Sigmoid colon (tissue), 7 donors: ENCODE results near the gene SMC1B. TPM values are rescaled to one million over a fixed set of nuclear protein-coding genes. Genes with fewer than 3 reads are reported as not detected.
"Not testable (repeated sequence)": the region's sequence is repeated elsewhere in the genome, so short reads cannot be mapped to it uniquely, and the experiment has no call there.

Source experiments
- DNase-seq: peaks from one replicate; pipeline ENCODE4 v3.0.0-alpha.2; 2019
- H3K27ac ChIP-seq, 4 donors: fragments of 200-600 bp; sonication (generic); one replicate each; pipeline ENCODE4 v1.5.1; 2016 to 2019; ENCODE audit warnings: mild to moderate bottlenecking in 1 of 4
- H3K27me3 ChIP-seq, 3 donors: fragments of 200-600 bp; sonication (generic); one replicate each; pipeline ENCODE4 v1.5.1; 2019; ENCODE audit warnings: mild to moderate bottlenecking in 1 of 3
- H3K36me3 ChIP-seq, 4 donors: fragments of 200-600 bp; sonication (generic); one replicate each; pipeline ENCODE4 v1.5.1; 2016 to 2019
- H3K4me1 ChIP-seq, 4 donors: fragments of 200-600 bp; sonication (generic); one replicate each; pipeline ENCODE4 v1.5.1; 2017 to 2019
- H3K4me3 ChIP-seq, 4 donors: fragments of 200-600 bp; sonication (generic); one replicate each; pipeline ENCODE4 v1.5.1; 2017 to 2019; ENCODE audit warnings: mild to moderate bottlenecking in 2 of 4, moderate library complexity in 1 of 4
- H3K9me3 ChIP-seq, 4 donors: fragments of 200-600 bp in 3 of 4; sonication (generic) in 3 of 4; one replicate each; pipeline versions ENCODE4 v1.5.1 to v1.6.1; 2013 to 2019
- CTCF ChIP-seq, 4 experiments: fragments of 450-650 bp in 3 of 4; fragments of 200-600 bp in 1 of 4; IDR thresholded peaks; one replicate each; pipeline ENCODE4 v1.5.1; 2016 to 2019; ENCODE audit warnings: antibody characterized with exemption in 4 of 4, mild to moderate bottlenecking in 3 of 4, moderate library complexity in 2 of 4
- EP300 ChIP-seq, 4 donors: sonication (generic); formaldehyde crosslinking; IDR thresholded peaks; one replicate each; pipeline ENCODE4 v1.6.1; 2017; ENCODE audit warnings: antibody characterized with exemption in 4 of 4
- POLR2A ChIP-seq, 2 donors: fragments of 450-650 bp; IDR thresholded peaks; one replicate each; pipeline ENCODE4 v1.6.1; 2016; ENCODE audit warnings: antibody characterized with exemption in 2 of 2, mild to moderate bottlenecking in 2 of 2, moderate library complexity in 2 of 2
- POLR2AphosphoS5 ChIP-seq, 4 donors: sonication (generic); formaldehyde crosslinking; IDR thresholded peaks; one replicate each; pipeline ENCODE4 v1.6.1; 2017; ENCODE audit warnings: antibody characterized with exemption in 4 of 4
- WGBS, 2 donors: extraction: QIAGEN DNeasy Blood & Tissue Kit; methylation state at CpG; one replicate each; pipeline ENCODE4 v1.1.7; 2013; 5-methylcytosine and 5-hydroxymethylcytosine counted together
- intact Hi-C: fragments of 100-400 bp; cut with DNase I; formaldehyde crosslinking; loops from one replicate; pipeline ENCODE4 v1.15.1; 2023
- polyA plus RNA-seq, 3 donors: library from polyadenylated mRNA; stranded (reverse); fragments of 200-250 nt; gene quantifications; one replicate each; pipeline ENCODE4 v1.2.3, GENCODE V29; 2013
- total RNA-seq, 4 donors: library from RNA; depleted of rRNA; stranded (reverse); fragments of >200 nt; gene quantifications; one replicate each; pipeline ENCODE4 v1.1.0, GENCODE V29; 2016
- donor health status: healthy with polysubstance abuse.
- donor health status: Bipolar disorder and iron deficiency.
- donor health status: healthy.

SMC1B gene
- total and polyA plus RNA-seq, 7 donors, result 0.07 TPM; not detected in 6

GRCh38 chr22:45444168-45444567 is 30.8 kb upstream of the SMC1B start:
- 62 to 90% methylated on average over 3 of the region's 3 CpGs for WGBS, 2 donors
- DNase-seq, result no peak
- peaks cover 0 to 7% (median 4%) of the 10 kb centered on the region in 4 donors for H3K4me1 ChIP-seq
- no peaks in the 10 kb centered on the region for H3K9me3 ChIP-seq
- H3K4me3 ChIP-seq, result no peak overlapping the region
- intact Hi-C loops, result no loop called here
- TF ChIP-seq POLR2AphosphoS5 (IDR thresholded peaks at IDR 0.05), result no peak
- no peak for TF ChIP-seq EP300 (IDR thresholded peaks at IDR 0.05)
- no peak for TF ChIP-seq POLR2A (IDR thresholded peaks at IDR 0.05)
- no peak for TF ChIP-seq CTCF (IDR thresholded peaks at IDR 0.05)
- H3K36me3 ChIP-seq, result no peaks in the 10 kb centered on the region
- no peaks in the 10 kb centered on the region for H3K27me3 ChIP-seq
- no peak overlapping the region for H3K27ac ChIP-seq

- H3K9me3 ChIP-seq, result no peaks in the 10 kb centered on the region
- no peak for TF ChIP-seq EP300 (IDR thresholded peaks at IDR 0.05)
- no peak for TF ChIP-seq POLR2A (IDR thresholded peaks at IDR 0.05)
- TF ChIP-seq CTCF (IDR thresholded peaks at IDR 0.05), result no peak
- no peak for TF ChIP-seq POLR2AphosphoS5 (IDR thresholded peaks at IDR 0.05)
- no peaks in the 10 kb centered on the region for H3K36me3 ChIP-seq
- no peak for DNase-seq
- H3K27ac ChIP-seq, result no peak overlapping the region
- no peak overlapping the region for H3K4me3 ChIP-seq
- WGBS, 2 donors, result 80 to 81% methylated on average over 5 of the region's 5 CpGs
- H3K27me3 ChIP-seq, result no peaks in the 10 kb centered on the region
- H3K4me1 ChIP-seq, result peaks cover 0 to 7% (median 2%) of the 10 kb centered on the region in 4 donors
- intact Hi-C loops, result no loop called here
Observed at GRCh38 chr22:45442116-45442515, 28.7 kb upstream of the SMC1B start.

- DNase-seq, result peak; percentile 84
- Histone ChIP-seq H3K4me3 (no peak overlapping the region), H3K4me1 (peaks cover 0 to 7% (median 2%) of the 10 kb centered on the region in 4 donors), H3K36me3 (no peaks in the 10 kb centered on the region), H3K27ac (peak overlapping the region in 1 of 4 donors; percentile 17), H3K27me3 (no peaks in the 10 kb centered on the region), H3K9me3 (no peaks in the 10 kb centered on the region)
- 8 to 24% methylated on average over 10 of the region's 10 CpGs for WGBS, 2 donors
- intact Hi-C loops, result loop anchor here (1.0 kb wide), 1 partner anchor 112 kb away; no protein-coding TSS in a partner anchor
- TF ChIP-seq EP300 (IDR thresholded peaks at IDR 0.05), result no peak
- TF ChIP-seq CTCF (IDR thresholded peaks at IDR 0.05), result peak; percentile 51 to 69 (median 68)
- TF ChIP-seq POLR2AphosphoS5 (IDR thresholded peaks at IDR 0.05), result peak in 1 of 4 donors; percentile 40
- TF ChIP-seq POLR2A (IDR thresholded peaks at IDR 0.05), result no peak
Observed at GRCh38 chr22:45441138-45441537, 27.7 kb upstream of the SMC1B start.

- not testable (repeated sequence) for H3K27me3 ChIP-seq, H3K36me3 ChIP-seq, H3K4me1 ChIP-seq, DNase-seq, H3K4me3 ChIP-seq, H3K9me3 ChIP-seq
- intact Hi-C loops, result loop anchor here (1.0 kb wide), 1 partner anchor 113 kb away; no protein-coding TSS in a partner anchor
- peak overlapping the region in 1 of 4 donors; percentile 17 for H3K27ac ChIP-seq
- 47 to 54% methylated on average over 13 of the region's 13 CpGs for WGBS, 2 donors
Observed at GRCh38 chr22:45440688-45441087, 27.3 kb upstream of the SMC1B start.

- DNase-seq, result no peak
- Histone ChIP-seq H3K4me3 (no peak overlapping the region), H3K9me3 (no peaks in the 10 kb centered on the region), H3K27ac (no peak overlapping the region), H3K36me3 (no peaks in the 10 kb centered on the region), H3K4me1 (peaks cover 0 to 14% (median 7%) of the 10 kb centered on the region in 4 donors), H3K27me3 (no peaks in the 10 kb centered on the region)
- intact Hi-C loops, result loop anchor here (5.0 kb wide), 1 partner anchor 126 kb away; no protein-coding TSS in a partner anchor
- TF ChIP-seq POLR2AphosphoS5 (IDR thresholded peaks at IDR 0.05) (no peak), CTCF (IDR thresholded peaks at IDR 0.05) (no peak), EP300 (IDR thresholded peaks at IDR 0.05) (no peak), POLR2A (IDR thresholded peaks at IDR 0.05) (no peak)
Observed at GRCh38 chr22:45438336-45438735, 24.9 kb upstream of the SMC1B start.

GRCh38 chr22:45436871-45437517 is 23.6 kb upstream of the SMC1B start:
- DNase-seq, H3K9me3 ChIP-seq, H3K27me3 ChIP-seq, H3K27ac ChIP-seq, H3K36me3 ChIP-seq, H3K4me3 ChIP-seq: not testable (repeated sequence)
- H3K4me1 ChIP-seq, result peaks cover 0 to 14% (median 7%) of the 10 kb centered on the region in 4 donors
- WGBS, 2 donors, result 81 to 82% methylated on average over 34 of the region's 34 CpGs
- intact Hi-C loops, result loop anchor here (5.0 kb wide), 1 partner anchor 125 kb away; no protein-coding TSS in a partner anchor
